Kidney epithelial cell (primary cell): Measurements from ENCODE around the gene DYNC1LI1. TPM values are rescaled to one million over a fixed set of nuclear protein-coding genes. Genes with fewer than 3 reads are reported as not detected.
A peak's percentile ranks its signal among the peaks of the same experiment; 100 is the strongest.

ENCODE experiments used
- DNase-seq: peaks from one replicate; pipeline ENCODE4 v3.0.0-alpha.2; 2010; ENCODE audit warnings: low read depth
- H3K27me3 ChIP-seq: 2 replicates; pipeline ENCODE4 v1.6.0; 2011; ENCODE audit warnings: low read length; ENCODE audit not compliant: control insufficient read depth, insufficient read depth
- H3K36me3 ChIP-seq: 2 replicates; pipeline ENCODE4 v1.5.1; 2011; ENCODE audit warnings: low read length; ENCODE audit not compliant: control insufficient read depth, insufficient read depth
- H3K4me3 ChIP-seq: 2 replicates; pipeline ENCODE4 v1.5.1; 2011; ENCODE audit warnings: low read depth, mild to moderate bottlenecking, control low read depth, low read length
- CTCF ChIP-seq: IDR thresholded peaks from 2 replicates; pipeline ENCODE4 v1.5.1; 2011; ENCODE audit warnings: mild to moderate bottlenecking, moderate library complexity, low read length, control low read depth, inconsistent platforms; ENCODE audit not compliant: insufficient read depth, poor library complexity, severe bottlenecking
- total RNA-seq: library from RNA; depleted of rRNA; stranded (reverse); fragments of >200 nt; gene quantifications from 2 replicates; pipeline ENCODE4 v1.2.3, GENCODE V29; 2015

Gene DYNC1LI1
- total RNA-seq, 1 donor from 2014 or later: 41.8 TPM

GRCh38 chr3:32506466-32506865 is 64.2 kb downstream of the DYNC1LI1 start:
- Histone ChIP-seq H3K4me3 (no peak overlapping the region), H3K27me3 (no peaks in the 10 kb centered on the region), H3K36me3 (no peaks in the 10 kb centered on the region)
- no peak for DNase-seq
- no peak for TF ChIP-seq CTCF

- no peak for DNase-seq
- TF ChIP-seq CTCF: no peak
Measured at GRCh38 chr3:32502946-32503286, 67.7 kb downstream of the DYNC1LI1 start.

GRCh38 chr3:32502118-32502945 is 68.3 kb downstream of the DYNC1LI1 start, which contains the start of gene CMTM6:
CMTM6 (minus strand) TSS chr3:32502852; CDS start chr3:32502745, 107 bp downstream.
- no peak for TF ChIP-seq CTCF
- Histone ChIP-seq H3K36me3 (no peaks in the 10 kb centered on the region), H3K4me3 (peak within 1 kb of the TSS; percentile 66), H3K27me3 (no peaks in the 10 kb centered on the region)
- no peak for DNase-seq

More at GRCh38 chr3:32502946-32503286, 67.7 kb downstream of the DYNC1LI1 start:
- no peaks in the 10 kb centered on the region for H3K36me3 ChIP-seq
- H3K4me3 ChIP-seq: peak overlapping the region; percentile 66
- H3K27me3 ChIP-seq: no peaks in the 10 kb centered on the region

- Histone ChIP-seq H3K4me3 (peak overlapping the region; percentile 66), H3K36me3 (no peaks in the 10 kb centered on the region), H3K27me3 (no peaks in the 10 kb centered on the region)
- no peak for DNase-seq
- TF ChIP-seq CTCF: no peak
Measured at GRCh38 chr3:32501783-32502117, 68.9 kb downstream of the DYNC1LI1 start.

GRCh38 chr3:32500880-32501782 is 69.5 kb downstream of the DYNC1LI1 start:
- Histone ChIP-seq H3K4me3 (peak overlapping the region; percentile 66), H3K36me3 (no peaks in the 10 kb centered on the region), H3K27me3 (no peaks in the 10 kb centered on the region)
- no peak for TF ChIP-seq CTCF
- no peak for DNase-seq
